ENCODE results near the gene RRP8. TPM values are rescaled to one million over a fixed set of nuclear protein-coding genes. Genes with fewer than 3 reads are reported as not detected.

The RRP8 gene
- total and polyA plus RNA-seq, 2 of the 8 experiments (the other 6 are each of a cell fraction or from before 2014, with no cell fraction given): 4.2 to 14.9 TPM

GRCh38 chr11:6599881-6600390, 3.5 kb downstream of the RRP8 start:
- ChIA-PET CTCF (ENCODE audit: partially characterized antibody) (interaction anchor here (1.3 to 1.6 kb wide), 2 partner anchors 12 to 20 kb away, joined by 5 read pairs; partner anchors contain the start of gene TAF10), POLR2A (ENCODE audit: partially characterized antibody) (interaction anchor here (0.7 to 2.7 kb wide), 3 partner anchors 9 to 12 kb away, joined by 3 to 9 read pairs (median 3); partner anchors contain the start of gene TAF10)
- peaks cover 16% of the 10 kb centered on the region for H3K23me2 ChIP-seq (ENCODE audit: low read depth, low read length)
- no peak overlapping the region for H3K4ac ChIP-seq (replicated peaks; ENCODE audit: insufficient read length, low read depth, low read length)
- H3K4me3 ChIP-seq (ENCODE audit: extremely low read depth in 1 of 4, insufficient read depth in 2 of 4, low read depth in 3 of 4, low read length in 4 of 4): no peak overlapping the region
- no peak overlapping the region for H2AFZ ChIP-seq (ENCODE audit: low read length)
- WGBS, 2 experiments (ENCODE audit: extremely low coverage in 1 of 2, insufficient coverage in 1 of 2, insufficient read length in 1 of 2, insufficient replicate concordance in 2 of 2, low coverage in 1 of 2, low lambda C conversion rate in 2 of 2, missing lambda C conversion rate in 1 of 2): 94% methylated on average over 2 of the region's 2 CpGs; no CpG with 5 or more reads in 1 of the 2 experiments
- H3K9ac ChIP-seq (replicated peaks in 1 of 4; ENCODE audit: extremely low read depth in 1 of 4, low read depth in 3 of 4, low read length in 3 of 4): no peak overlapping the region
- H3K23ac ChIP-seq (ENCODE audit: insufficient read length): no peak overlapping the region
- no peak overlapping the region for H3K14ac ChIP-seq (ENCODE audit: insufficient read length)
- H2BK120ac ChIP-seq (replicated peaks; ENCODE audit: low read depth, low read length): no peak overlapping the region
- no peak overlapping the region for H2BK15ac ChIP-seq (ENCODE audit: low read length)
- H3K27me3 ChIP-seq (replicated peaks in 1 of 4; ENCODE audit: control insufficient read depth in 3 of 4, extremely low read depth in 1 of 4, insufficient read depth in 3 of 4, low read length in 3 of 4): no peaks in the 10 kb centered on the region
- H4K91ac ChIP-seq (replicated peaks; ENCODE audit: insufficient read length, low read length): no peak overlapping the region
- H3K27ac ChIP-seq (ENCODE audit: low read depth, low read length): no peak overlapping the region
- no peak overlapping the region for H3K4me2 ChIP-seq (ENCODE audit: insufficient read depth in 1 of 2, low read depth in 2 of 2, low read length in 2 of 2)
- peaks cover 0 to 7% (median 3%) of the 10 kb centered on the region in 4 experiments; a peak in 4 of 7 replicates for H3K4me1 ChIP-seq (replicated peaks in 1 of 4; ENCODE audit: control insufficient read depth in 3 of 4, insufficient read depth in 4 of 4, low read length in 3 of 4)
- H4K5ac ChIP-seq (ENCODE audit: insufficient read length, low read depth, low read length): no peak overlapping the region
- H4K8ac ChIP-seq (ENCODE audit: extremely low read depth, insufficient read depth, low read length): no peak overlapping the region; the same call in 1 of the 2 replicates
- no peak overlapping the region for H2BK20ac ChIP-seq (ENCODE audit: low read length)
- no peak overlapping the region for H2BK5ac ChIP-seq (ENCODE audit: low read depth, low read length)
- no peak overlapping the region for H2AK5ac ChIP-seq (ENCODE audit: low read depth, low read length)
- FAIRE-seq: no peak
- H3K56ac ChIP-seq (replicated peaks; ENCODE audit: insufficient read length, low read depth, low read length): no peak overlapping the region
- H3K18ac ChIP-seq (ENCODE audit: extremely low read depth, low read length): no peak overlapping the region
- peak in 1 of 2 experiments; percentile 13 for DNase-seq (ENCODE audit: low read depth in 1 of 2, low spot score in 2 of 2)
- H4K20me1 ChIP-seq (replicated peaks in 1 of 2; ENCODE audit: control insufficient read depth in 1 of 2, insufficient read depth in 2 of 2, low read length in 2 of 2): peaks cover 0 to 10% of the 10 kb centered on the region in 2 experiments
- no peak overlapping the region for H2BK12ac ChIP-seq (ENCODE audit: low read depth, low read length)
- TF ChIP-seq YY1 (IDR thresholded peaks at IDR 0.05; ENCODE audit: low read depth, low read length) (no peak), ASH2L (IDR thresholded peaks at IDR 0.05; ENCODE audit: low read length) (no peak), CTCF (IDR thresholded peaks at IDR 0.05; ENCODE audit: control extremely low read depth in 1 of 3, insufficient read depth in 1 of 3, low read depth in 1 of 3, low read length in 3 of 3) (no peak), CEBPB (IDR thresholded peaks at IDR 0.05; ENCODE audit: low read depth, low read length) (no peak), SIX5 (IDR thresholded peaks at IDR 0.05; ENCODE audit: low read depth, low read length) (no peak), RFX5 (IDR thresholded peaks at IDR 0.05; ENCODE audit: borderline replicate concordance, low read depth, low read length) (no peak), HDAC2 (IDR thresholded peaks at IDR 0.05; ENCODE audit: borderline replicate concordance in 1 of 2, low read depth in 2 of 2, low read length in 2 of 2) (no peak), NANOG (IDR thresholded peaks at IDR 0.05; ENCODE audit: insufficient read depth, low read depth, low read length, poor library complexity, severe bottlenecking) (no peak)
- H3K9me3 ChIP-seq (ENCODE audit: insufficient read depth in 2 of 2, low read depth in 1 of 2, low read length in 1 of 2): no peaks in the 10 kb centered on the region
- peaks cover 3 to 22% (median 9%) of the 10 kb centered on the region in 4 experiments; a peak in 7 of 8 replicates for H3K36me3 ChIP-seq (ENCODE audit: control insufficient read depth in 2 of 4, insufficient read depth in 4 of 4, low read length in 3 of 4)
- peaks cover 7% of the 10 kb centered on the region for H3K79me1 ChIP-seq (ENCODE audit: low read depth, low read length)
- peaks cover 3 to 22% of the 10 kb centered on the region in 2 experiments for H3K79me2 ChIP-seq (ENCODE audit: control insufficient read depth in 1 of 2, insufficient read depth in 2 of 2, low read length in 2 of 2)
